OCI-LY1 (cell line): ENCODE measurements around the gene ULK4.

ENCODE experiments used
- EZH2 ChIP-seq: fragments of 200-600 bp; sonication (generic), shearing (Covaris generic); IDR thresholded peaks from 2 replicates; pipeline ENCODE4 v1.8.0; 2017; ENCODE audit warnings: borderline replicate concordance, mixed run types, mild to moderate bottlenecking, antibody characterized with exemption, low read length, moderate library complexity, mixed read lengths
- TF ChIP-seq, protein P1 (sequence below): fragments of 200-600 bp; sonication (generic), shearing (Covaris generic); IDR thresholded peaks from 2 replicates; pipeline ENCODE4 v1.5.1; 2017; ENCODE audit warnings: mild to moderate bottlenecking, antibody characterized with exemption, low read length, moderate library complexity, mixed read lengths

DNA sequence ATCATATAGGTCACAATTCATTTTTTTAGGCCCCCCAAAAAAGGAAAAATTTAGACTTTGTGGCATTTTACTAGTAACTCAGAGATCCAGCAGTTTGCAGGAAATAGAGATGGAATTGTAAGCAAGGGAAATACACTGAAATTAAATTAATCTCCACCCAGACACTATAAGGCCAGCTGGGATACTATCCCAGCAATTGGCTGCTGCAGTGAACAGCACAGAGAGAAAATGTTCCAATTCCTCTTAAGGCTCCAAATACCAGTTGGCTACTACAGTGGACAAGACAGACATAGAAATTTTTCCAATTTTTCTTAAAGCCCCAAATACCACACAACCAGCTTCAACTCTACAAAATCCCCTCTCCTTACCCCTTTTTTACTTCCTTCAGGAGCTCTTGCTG is 78.9 kb downstream of the ULK4 start:
- no peak for TF ChIP-seq EZH2
- TF ChIP-seq, protein P1, sequence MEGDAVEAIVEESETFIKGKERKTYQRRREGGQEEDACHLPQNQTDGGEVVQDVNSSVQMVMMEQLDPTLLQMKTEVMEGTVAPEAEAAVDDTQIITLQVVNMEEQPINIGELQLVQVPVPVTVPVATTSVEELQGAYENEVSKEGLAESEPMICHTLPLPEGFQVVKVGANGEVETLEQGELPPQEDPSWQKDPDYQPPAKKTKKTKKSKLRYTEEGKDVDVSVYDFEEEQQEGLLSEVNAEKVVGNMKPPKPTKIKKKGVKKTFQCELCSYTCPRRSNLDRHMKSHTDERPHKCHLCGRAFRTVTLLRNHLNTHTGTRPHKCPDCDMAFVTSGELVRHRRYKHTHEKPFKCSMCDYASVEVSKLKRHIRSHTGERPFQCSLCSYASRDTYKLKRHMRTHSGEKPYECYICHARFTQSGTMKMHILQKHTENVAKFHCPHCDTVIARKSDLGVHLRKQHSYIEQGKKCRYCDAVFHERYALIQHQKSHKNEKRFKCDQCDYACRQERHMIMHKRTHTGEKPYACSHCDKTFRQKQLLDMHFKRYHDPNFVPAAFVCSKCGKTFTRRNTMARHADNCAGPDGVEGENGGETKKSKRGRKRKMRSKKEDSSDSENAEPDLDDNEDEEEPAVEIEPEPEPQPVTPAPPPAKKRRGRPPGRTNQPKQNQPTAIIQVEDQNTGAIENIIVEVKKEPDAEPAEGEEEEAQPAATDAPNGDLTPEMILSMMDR: no peak
